ENCODE measurements around the gene SLC9A7. TPM values are rescaled to one million over a fixed set of nuclear protein-coding genes. Genes with fewer than 3 reads are reported as not detected.

SLC9A7 gene
- total RNA-seq, 1 experiment from 2014 or later, result 13.1 TPM

- intact Hi-C loops (cut with micrococcal nuclease; ENCODE audit: unreplicated experiment), result no loop called here
- no peaks in the 10 kb centered on the region for H3K9me3 ChIP-seq (ENCODE audit: low read depth, low read length, poor library complexity, severe bottlenecking)
- no peak overlapping the region for H3K4me3 ChIP-seq (ENCODE audit: low read depth, low read length, poor library complexity, severe bottlenecking)
- no TSS peak for BruUV-seq (replicated peaks)
- no peak for TF ChIP-seq EZH2 (IDR thresholded peaks at IDR 0.05; ENCODE audit: borderline replicate concordance, low read depth, low read length, poor library complexity, severe bottlenecking)
- TF ChIP-seq CTCF (conservative IDR thresholded peaks at IDR 0.05; ENCODE audit: low read depth, low read length), result no peak
- no peak overlapping the region for H3K27ac ChIP-seq (ENCODE audit: low read depth, low read length, poor library complexity, severe bottlenecking)
- DNase-seq (ENCODE audit: low spot score), result no peak
- no peaks in the 10 kb centered on the region for H3K36me3 ChIP-seq (ENCODE audit: insufficient read depth, low read length, poor library complexity, severe bottlenecking)
- H3K27me3 ChIP-seq (replicated peaks; ENCODE audit: insufficient read depth, low read depth, low read length, poor library complexity), result no peaks in the 10 kb centered on the region
- ChIA-PET POLR2A (ENCODE audit: low non-redundant PET) (no interaction called here), CTCF (no interaction called here)
- no peaks in the 10 kb centered on the region for H3K4me1 ChIP-seq (ENCODE audit: insufficient read depth, low read length, poor library complexity, severe bottlenecking)
Measured at GRCh38 chrX:46716796-46717195, 42.1 kb downstream of the SLC9A7 start.

DNA sequence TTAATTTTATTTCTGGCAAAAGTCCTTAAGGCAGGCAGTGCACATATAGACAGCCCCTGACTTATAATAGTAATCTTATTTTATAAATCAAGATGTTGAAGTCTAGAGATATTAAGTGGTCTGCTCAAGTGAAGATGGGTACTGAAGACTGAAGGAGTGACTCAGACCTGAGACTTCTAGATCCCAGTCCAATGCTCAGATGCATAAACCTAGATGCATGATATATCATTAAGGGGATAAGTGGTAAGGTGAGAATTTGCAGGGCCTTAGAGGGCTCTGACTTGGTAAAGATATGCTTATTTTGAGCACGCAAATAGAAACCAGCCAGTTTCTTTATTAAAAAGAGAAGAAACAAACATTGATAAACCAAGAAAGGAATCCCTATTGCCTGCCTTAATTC lies 42.9 kb downstream of the SLC9A7 start:
- CTCF ChIA-PET, result no interaction called here
- DNase-seq (ENCODE audit: low spot score), result no peak
- POLR2A ChIA-PET (ENCODE audit: low non-redundant PET), result no interaction called here
- Histone ChIP-seq H3K9me3 (ENCODE audit: low read depth, low read length, poor library complexity, severe bottlenecking) (no peaks in the 10 kb centered on the region), H3K36me3 (ENCODE audit: insufficient read depth, low read length, poor library complexity, severe bottlenecking) (no peaks in the 10 kb centered on the region), H3K4me3 (ENCODE audit: low read depth, low read length, poor library complexity, severe bottlenecking) (no peak overlapping the region), H3K27me3 (replicated peaks; ENCODE audit: insufficient read depth, low read depth, low read length, poor library complexity) (no peaks in the 10 kb centered on the region), H3K27ac (ENCODE audit: low read depth, low read length, poor library complexity, severe bottlenecking) (no peak overlapping the region), H3K4me1 (ENCODE audit: insufficient read depth, low read length, poor library complexity, severe bottlenecking) (no peaks in the 10 kb centered on the region)
- TF ChIP-seq CTCF (conservative IDR thresholded peaks at IDR 0.05; ENCODE audit: low read depth, low read length), result no peak
- no peak for TF ChIP-seq EZH2 (IDR thresholded peaks at IDR 0.05; ENCODE audit: borderline replicate concordance, low read depth, low read length, poor library complexity, severe bottlenecking)
- no TSS peak for BruUV-seq (replicated peaks)
- intact Hi-C loops (cut with micrococcal nuclease; ENCODE audit: unreplicated experiment), result no loop called here

DNA sequence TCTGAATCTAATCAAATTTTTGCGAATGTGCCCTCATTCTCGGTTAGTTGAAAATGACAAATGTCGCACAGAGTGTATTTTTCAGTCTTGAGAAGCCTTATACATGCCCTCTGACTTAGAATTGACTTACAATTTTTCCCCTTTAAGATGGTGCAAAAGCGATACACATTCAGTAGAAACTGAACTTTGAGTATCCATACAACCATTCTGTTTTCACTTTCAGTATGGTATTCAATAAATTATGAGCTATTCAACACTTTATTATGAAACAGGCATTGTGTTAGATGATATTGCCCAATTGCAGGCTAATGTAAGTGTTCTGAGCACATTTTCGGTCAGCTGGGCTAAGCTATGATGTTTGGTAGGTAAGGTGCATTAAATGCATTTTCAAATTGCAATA lies 43.4 kb downstream of the SLC9A7 start:
- no peak for DNase-seq (ENCODE audit: low spot score)
- H3K9me3 ChIP-seq (ENCODE audit: low read depth, low read length, poor library complexity, severe bottlenecking), result no peaks in the 10 kb centered on the region
- POLR2A ChIA-PET (ENCODE audit: low non-redundant PET), result no interaction called here
- BruUV-seq (replicated peaks), result no TSS peak
- H3K27ac ChIP-seq (ENCODE audit: low read depth, low read length, poor library complexity, severe bottlenecking), result no peak overlapping the region
- no peak overlapping the region for H3K4me3 ChIP-seq (ENCODE audit: low read depth, low read length, poor library complexity, severe bottlenecking)
- no peak for TF ChIP-seq CTCF (conservative IDR thresholded peaks at IDR 0.05; ENCODE audit: low read depth, low read length)
- no peaks in the 10 kb centered on the region for H3K36me3 ChIP-seq (ENCODE audit: insufficient read depth, low read length, poor library complexity, severe bottlenecking)
- no peaks in the 10 kb centered on the region for H3K4me1 ChIP-seq (ENCODE audit: insufficient read depth, low read length, poor library complexity, severe bottlenecking)
- CTCF ChIA-PET, result no interaction called here
- intact Hi-C loops (cut with micrococcal nuclease; ENCODE audit: unreplicated experiment), result no loop called here
- H3K27me3 ChIP-seq (replicated peaks; ENCODE audit: insufficient read depth, low read depth, low read length, poor library complexity), result no peaks in the 10 kb centered on the region

Measured in A673 (cell line).